ENCODE data around the gene RNPEP. TPM values are rescaled to one million over a fixed set of nuclear protein-coding genes. Genes with fewer than 3 reads are reported as not detected.

Gene RNPEP
- total and polyA plus RNA-seq, 2 of the 13 experiments (the other 11 are each of a cell fraction or from before 2014, with no cell fraction given), result 20.6 to 38.4 TPM

DNA sequence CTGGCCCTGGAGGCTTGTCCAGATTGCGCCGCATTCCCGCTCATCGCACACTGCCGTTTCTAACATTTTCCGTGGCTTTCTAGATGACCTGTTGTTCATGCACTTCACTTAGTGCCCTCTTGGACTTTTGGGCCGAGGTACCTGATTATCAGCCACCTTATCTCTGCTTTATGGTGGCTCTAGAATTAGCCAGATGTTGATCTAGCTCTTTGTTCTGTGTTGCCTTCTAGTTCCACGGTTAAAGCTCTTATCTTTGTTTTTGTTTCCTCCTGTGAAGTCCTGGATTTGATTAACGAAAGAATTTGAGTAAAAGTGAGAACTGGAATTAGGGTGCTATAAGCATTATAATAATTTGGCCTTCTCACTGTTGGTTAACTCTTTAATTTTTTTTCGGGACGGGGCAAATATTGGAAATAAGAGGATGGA, 945 bp downstream of the RNPEP start (continued):
- TF ChIP-seq SP1 (IDR thresholded peaks at IDR 0.05) (no peak), SP1 (CRISPR knock-in tag; IDR thresholded peaks at IDR 0.05) (no peak), ZNF101 (CRISPR knock-in tag; IDR thresholded peaks at IDR 0.05; ENCODE audit: borderline replicate concordance, low read depth) (no peak), TAF1 (CRISPR knock-in tag; IDR thresholded peaks at IDR 0.05) (peak; percentile 40), SUZ12 (IDR thresholded peaks at IDR 0.05; ENCODE audit: low read depth, low read length) (no peak), MED8 (CRISPR knock-in tag; IDR thresholded peaks at IDR 0.05; ENCODE audit: insufficient replicate concordance) (peak; percentile 42), ARHGAP35 (CRISPR knock-in tag; IDR thresholded peaks at IDR 0.05; ENCODE audit: borderline replicate concordance) (no peak), ZMYM4 (CRISPR knock-in tag; IDR thresholded peaks at IDR 0.05) (peak; percentile 36; the same call in 1 of the 2 replicates), ZNF703 (CRISPR knock-in tag; IDR thresholded peaks at IDR 0.05; ENCODE audit: borderline replicate concordance) (no peak), ZNF333 (CRISPR knock-in tag; IDR thresholded peaks at IDR 0.05; ENCODE audit: borderline replicate concordance) (0 out of 2 replicates have a peak, but pooled peaks have one; percentile 52), CAMTA2 (CRISPR knock-in tag; IDR thresholded peaks at IDR 0.05; ENCODE audit: borderline replicate concordance) (no peak; the same call in 1 of the 2 replicates), RARG (CRISPR knock-in tag; IDR thresholded peaks at IDR 0.05; ENCODE audit: low read depth) (no peak), RNF2 (conservative IDR thresholded peaks at IDR 0.05; ENCODE audit: low read depth) (no peak), FOXK2 (IDR thresholded peaks at IDR 0.05) (no peak), HES4 (CRISPR knock-in tag; IDR thresholded peaks at IDR 0.05; ENCODE audit: borderline replicate concordance) (no peak), ISL2 (CRISPR knock-in tag; IDR thresholded peaks at IDR 0.05) (no peak), HNF4A (CRISPR knock-in tag; IDR thresholded peaks at IDR 0.05) (peak; percentile 80), ZNF564 (CRISPR knock-in tag; IDR thresholded peaks at IDR 0.05) (no peak), KDM2A (CRISPR knock-in tag; IDR thresholded peaks at IDR 0.05; ENCODE audit: borderline replicate concordance, low read depth) (peak; percentile 63; the same call in 1 of the 2 replicates), NONO (IDR thresholded peaks at IDR 0.05) (no peak), NONO (CRISPR knock-in tag; conservative IDR thresholded peaks at IDR 0.05) (no peak), ZNF17 (CRISPR knock-in tag; IDR thresholded peaks at IDR 0.05) (no peak)
- TF ChIP-seq, protein P1, sequence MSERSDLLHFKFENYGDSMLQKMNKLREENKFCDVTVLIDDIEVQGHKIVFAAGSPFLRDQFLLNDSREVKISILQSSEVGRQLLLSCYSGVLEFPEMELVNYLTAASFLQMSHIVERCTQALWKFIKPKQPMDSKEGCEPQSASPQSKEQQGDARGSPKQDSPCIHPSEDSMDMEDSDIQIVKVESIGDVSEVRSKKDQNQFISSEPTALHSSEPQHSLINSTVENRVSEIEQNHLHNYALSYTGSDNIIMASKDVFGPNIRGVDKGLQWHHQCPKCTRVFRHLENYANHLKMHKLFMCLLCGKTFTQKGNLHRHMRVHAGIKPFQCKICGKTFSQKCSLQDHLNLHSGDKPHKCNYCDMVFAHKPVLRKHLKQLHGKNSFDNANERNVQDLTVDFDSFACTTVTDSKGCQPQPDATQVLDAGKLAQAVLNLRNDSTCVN (CRISPR knock-in tag; IDR thresholded peaks at IDR 0.05; ENCODE audit: borderline replicate concordance), result peak; percentile 99
- TF ChIP-seq, protein P2, sequence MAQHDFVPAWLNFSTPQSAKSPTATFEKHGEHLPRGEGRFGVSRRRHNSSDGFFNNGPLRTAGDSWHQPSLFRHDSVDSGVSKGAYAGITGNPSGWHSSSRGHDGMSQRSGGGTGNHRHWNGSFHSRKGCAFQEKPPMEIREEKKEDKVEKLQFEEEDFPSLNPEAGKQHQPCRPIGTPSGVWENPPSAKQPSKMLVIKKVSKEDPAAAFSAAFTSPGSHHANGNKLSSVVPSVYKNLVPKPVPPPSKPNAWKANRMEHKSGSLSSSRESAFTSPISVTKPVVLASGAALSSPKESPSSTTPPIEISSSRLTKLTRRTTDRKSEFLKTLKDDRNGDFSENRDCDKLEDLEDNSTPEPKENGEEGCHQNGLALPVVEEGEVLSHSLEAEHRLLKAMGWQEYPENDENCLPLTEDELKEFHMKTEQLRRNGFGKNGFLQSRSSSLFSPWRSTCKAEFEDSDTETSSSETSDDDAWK (CRISPR knock-in tag; IDR thresholded peaks at IDR 0.05), result no peak
- TF ChIP-seq, protein P3, sequence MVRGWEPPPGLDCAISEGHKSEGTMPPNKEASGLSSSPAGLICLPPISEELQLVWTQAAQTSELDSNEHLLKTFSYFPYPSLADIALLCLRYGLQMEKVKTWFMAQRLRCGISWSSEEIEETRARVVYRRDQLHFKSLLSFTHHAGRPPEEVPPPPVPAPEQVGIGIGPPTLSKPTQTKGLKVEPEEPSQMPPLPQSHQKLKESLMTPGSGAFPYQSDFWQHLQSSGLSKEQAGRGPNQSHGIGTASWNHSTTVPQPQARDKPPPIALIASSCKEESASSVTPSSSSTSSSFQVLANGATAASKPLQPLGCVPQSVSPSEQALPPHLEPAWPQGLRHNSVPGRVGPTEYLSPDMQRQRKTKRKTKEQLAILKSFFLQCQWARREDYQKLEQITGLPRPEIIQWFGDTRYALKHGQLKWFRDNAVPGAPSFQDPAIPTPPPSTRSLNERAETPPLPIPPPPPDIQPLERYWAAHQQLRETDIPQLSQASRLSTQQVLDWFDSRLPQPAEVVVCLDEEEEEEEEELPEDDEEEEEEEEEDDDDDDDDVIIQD (CRISPR knock-in tag; IDR thresholded peaks at IDR 0.05; ENCODE audit: low read depth), result no peak
- TF ChIP-seq, protein P4, sequence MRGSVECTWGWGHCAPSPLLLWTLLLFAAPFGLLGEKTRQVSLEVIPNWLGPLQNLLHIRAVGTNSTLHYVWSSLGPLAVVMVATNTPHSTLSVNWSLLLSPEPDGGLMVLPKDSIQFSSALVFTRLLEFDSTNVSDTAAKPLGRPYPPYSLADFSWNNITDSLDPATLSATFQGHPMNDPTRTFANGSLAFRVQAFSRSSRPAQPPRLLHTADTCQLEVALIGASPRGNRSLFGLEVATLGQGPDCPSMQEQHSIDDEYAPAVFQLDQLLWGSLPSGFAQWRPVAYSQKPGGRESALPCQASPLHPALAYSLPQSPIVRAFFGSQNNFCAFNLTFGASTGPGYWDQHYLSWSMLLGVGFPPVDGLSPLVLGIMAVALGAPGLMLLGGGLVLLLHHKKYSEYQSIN (CRISPR knock-in tag; IDR thresholded peaks at IDR 0.05; ENCODE audit: borderline replicate concordance), result no peak
- TF ChIP-seq, protein P5, sequence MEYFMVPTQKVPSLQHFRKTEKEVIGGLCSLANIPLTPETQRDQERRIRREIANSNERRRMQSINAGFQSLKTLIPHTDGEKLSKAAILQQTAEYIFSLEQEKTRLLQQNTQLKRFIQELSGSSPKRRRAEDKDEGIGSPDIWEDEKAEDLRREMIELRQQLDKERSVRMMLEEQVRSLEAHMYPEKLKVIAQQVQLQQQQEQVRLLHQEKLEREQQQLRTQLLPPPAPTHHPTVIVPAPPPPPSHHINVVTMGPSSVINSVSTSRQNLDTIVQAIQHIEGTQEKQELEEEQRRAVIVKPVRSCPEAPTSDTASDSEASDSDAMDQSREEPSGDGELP (IDR thresholded peaks at IDR 0.05; ENCODE audit: borderline replicate concordance, low read depth), result 0 out of 2 replicates have a peak, but pooled peaks have one; percentile 16

All from HepG2 (cell line).